NK-92 treated with Interleukin-12 subunit alpha and Interleukin-12 subunit beta, amount 100 ng/mL, for 24 hours (cell line): ENCODE measurements around the gene CCDC61.

ENCODE experiments used
- DNase-seq: peaks from one replicate; lab custom pipeline; 2025; lab: John Stamatoyannopoulos, UW

CCDC61 gene

DNA sequence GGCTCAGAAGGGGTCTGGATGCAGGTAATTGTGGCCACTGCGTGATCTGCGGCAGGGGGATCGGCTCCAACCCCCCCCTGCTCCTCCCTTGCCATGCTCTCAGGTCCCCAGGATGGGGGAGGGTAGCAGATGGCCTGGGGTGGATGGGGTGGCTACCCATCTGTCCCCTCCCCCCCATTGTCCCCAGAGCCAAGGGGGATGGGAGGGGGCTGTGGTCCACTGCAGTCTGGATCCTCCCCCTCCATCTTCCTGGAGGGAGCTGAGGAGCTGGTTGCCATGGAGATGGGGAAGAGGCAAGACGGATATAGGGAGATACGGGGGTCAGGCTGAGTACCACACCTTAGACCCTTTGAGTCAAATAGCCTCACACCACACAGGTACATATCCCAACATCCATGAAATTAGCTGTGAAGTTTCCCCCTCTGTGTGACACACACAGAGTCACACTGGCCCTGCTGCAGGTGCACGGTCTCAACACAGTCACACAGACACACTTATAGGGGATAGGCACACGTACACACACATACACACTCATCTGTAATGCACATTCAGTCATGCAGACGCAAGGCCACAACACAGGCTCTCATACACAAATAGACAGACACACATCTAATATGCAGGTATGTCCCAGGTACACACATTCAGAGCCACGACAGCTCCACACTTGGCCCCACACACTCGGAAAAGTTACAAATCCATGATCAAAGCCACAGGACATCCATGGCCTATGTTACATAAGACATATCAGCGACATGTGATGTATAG is 19.8 kb upstream of the CCDC61 start:
- DNase-seq: no peak

DNA sequence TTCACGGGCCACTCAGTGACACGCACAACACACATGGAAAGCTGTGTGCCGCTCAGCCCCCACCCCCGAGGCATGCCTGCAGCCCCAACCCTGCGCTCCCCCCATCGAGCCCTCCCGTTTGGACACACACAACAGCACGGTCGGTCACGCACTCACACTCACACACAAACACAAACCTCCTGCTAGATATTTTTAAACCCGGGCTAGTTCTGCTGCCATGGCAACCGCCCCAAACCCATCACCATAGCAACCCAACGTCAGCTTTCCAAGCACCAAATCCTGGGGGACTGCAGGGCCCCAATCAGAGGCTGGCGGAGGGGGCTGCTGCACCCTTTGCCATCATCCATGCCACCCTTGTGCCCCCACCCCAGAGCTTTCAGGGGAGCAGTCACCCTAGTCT is 19.1 kb upstream of the CCDC61 start:
- DNase-seq: no peak

GRCh38 chr19:45978156-45978555 is 17.1 kb upstream of the CCDC61 start:
- DNase-seq: no peak

- DNase-seq: no peak
Observed at GRCh38 chr19:45981350-45981749, 13.9 kb upstream of the CCDC61 start.

- no peak for DNase-seq
Observed at GRCh38 chr19:45985321-45985720, 9.9 kb upstream of the CCDC61 start.

DNA sequence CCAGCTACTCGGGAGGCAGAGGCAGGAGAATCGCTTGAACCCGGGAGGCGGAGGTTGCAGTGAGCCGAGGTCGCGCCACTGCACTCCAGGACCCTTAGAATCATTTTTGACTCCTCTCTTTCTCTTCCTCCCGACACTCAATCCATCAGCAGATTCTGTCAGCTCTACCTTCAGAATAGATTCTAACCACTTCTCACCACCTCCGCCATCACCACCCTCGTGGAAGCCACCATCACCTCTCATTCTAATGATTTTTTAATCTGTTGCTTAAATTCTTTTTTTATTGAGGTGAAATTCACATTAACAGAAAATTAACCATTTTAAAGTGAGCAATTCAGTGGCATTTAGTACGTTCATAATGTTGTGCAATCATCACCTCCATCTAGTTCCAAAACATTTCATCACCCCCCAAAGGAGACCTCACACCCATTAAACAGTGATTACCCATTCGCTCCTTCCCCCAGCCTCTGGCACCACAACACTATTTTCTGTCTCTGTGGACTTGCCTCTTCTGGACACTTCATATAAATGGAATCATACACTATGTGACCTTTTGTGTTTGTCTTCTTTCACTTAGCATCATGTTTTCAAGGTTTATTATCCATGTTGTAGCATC is 5.0 kb upstream of the CCDC61 start:
- no peak for DNase-seq

- no peak for DNase-seq
Observed at GRCh38 chr19:45994456-45994997, 740 bp upstream of the CCDC61 start.

DNA sequence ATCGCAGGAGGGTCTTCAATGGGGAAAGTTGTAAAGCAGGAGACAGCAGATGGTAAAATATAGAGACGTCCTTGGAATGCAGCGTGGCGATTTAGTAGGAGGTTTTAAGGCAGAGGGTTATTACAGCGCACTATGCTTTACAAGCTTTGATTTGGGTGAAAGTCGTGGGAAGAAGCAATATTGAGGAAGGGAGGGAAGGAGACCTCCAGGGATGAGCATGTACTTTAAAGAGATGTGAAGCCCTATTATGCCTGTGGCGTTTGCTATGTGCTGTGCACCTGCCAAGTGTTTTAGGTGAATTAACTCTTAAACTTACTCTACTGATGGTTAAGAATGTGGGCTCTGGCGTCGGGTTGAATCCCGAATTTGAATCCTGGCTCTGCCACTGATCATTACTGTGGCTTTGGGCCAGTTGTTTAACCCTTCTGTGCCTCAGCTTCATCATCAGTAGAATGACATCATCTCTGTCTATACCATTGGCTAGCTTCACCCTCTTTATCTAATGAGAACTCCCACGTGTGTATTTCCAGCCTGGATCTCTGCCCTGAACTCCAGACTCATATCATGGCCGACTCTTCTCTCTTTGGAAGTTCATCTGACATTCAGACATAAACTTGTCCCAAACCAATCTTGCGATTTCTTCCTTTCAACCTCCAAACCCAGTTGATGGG is 583 bp downstream of the CCDC61 start:
- DNase-seq: no peak

- DNase-seq: no peak
Observed at GRCh38 chr19:45996933-45997332, 1.7 kb downstream of the CCDC61 start.

DNA sequence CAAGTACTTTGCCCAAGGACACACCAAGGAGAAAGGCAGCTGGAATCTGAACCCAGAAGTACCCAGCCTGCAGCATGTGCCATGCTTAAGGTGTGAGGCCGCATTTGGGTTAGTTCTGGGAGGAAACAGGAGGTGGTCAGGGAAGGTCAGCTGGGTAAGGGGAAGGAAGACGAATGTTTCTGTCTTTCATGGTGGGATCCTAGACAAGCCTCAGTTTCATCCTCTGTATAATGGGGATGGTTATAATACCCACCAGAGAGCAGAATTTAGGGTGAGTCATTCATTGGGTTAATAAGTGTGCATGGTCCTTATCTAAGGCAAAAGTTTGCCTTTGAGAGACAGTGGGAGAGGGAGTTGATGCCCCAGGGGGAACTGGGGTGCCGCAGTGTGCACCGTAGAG is 3.6 kb downstream of the CCDC61 start:
- DNase-seq: no peak

DNA sequence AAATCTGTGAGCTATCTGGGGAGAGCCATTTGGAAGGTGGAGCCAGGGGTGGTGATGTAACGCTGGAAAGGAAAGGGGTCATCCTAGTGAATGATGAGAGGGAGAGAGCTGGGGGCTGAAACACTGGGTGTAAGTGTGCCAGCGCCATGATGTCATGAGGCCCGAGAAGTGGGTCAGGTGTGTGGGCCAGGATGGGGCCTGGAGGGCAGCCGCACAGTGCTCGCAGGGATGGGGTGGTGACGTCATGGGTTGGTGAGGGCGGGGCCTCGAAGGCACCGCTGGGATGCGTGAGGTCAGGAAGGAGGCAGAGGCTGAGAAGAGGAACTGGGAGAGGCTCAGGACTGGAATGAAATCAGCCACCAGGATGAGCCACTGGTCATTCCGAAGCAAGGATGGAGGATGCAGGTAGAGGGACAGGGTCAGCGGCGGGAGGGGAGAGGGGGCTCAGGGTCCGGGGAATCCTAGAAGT is 4.4 kb downstream of the CCDC61 start:
- no peak for DNase-seq

GRCh38 chr19:46000491-46001246 is 5.4 kb downstream of the CCDC61 start:
- no peak for DNase-seq

- DNase-seq: no peak
Observed at GRCh38 chr19:46002678-46003275, 7.5 kb downstream of the CCDC61 start.

DNA sequence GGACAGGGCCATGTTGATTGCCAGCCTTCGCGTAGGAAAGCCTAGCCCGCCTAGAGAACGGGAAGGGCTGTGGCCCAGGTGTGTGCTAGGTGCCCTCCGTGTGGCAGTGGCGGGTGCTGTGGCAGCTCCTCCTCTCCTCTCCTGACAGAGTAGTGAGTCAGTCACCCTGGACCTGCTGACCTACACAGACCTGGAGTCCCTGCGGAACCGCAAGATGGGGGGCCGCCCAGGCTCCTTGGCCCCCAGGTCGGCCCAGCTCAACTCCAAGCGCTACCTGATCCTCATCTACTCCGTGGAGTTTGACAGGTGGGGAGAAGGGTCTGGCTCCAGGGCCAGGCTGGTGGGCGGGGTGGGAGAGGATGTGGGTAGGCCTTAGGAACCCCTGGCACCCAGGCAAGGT is 11.1 kb downstream of the CCDC61 start:
- DNase-seq: no peak

GRCh38 chr19:46009530-46010510 is 14.6 kb downstream of the CCDC61 start:
- no peak for DNase-seq

- DNase-seq: no peak
Observed at GRCh38 chr19:46014534-46014933, 19.3 kb downstream of the CCDC61 start.

GRCh38 chr19:46014941-46015686 is 19.8 kb downstream of the CCDC61 start:
- DNase-seq: no peak

DNA sequence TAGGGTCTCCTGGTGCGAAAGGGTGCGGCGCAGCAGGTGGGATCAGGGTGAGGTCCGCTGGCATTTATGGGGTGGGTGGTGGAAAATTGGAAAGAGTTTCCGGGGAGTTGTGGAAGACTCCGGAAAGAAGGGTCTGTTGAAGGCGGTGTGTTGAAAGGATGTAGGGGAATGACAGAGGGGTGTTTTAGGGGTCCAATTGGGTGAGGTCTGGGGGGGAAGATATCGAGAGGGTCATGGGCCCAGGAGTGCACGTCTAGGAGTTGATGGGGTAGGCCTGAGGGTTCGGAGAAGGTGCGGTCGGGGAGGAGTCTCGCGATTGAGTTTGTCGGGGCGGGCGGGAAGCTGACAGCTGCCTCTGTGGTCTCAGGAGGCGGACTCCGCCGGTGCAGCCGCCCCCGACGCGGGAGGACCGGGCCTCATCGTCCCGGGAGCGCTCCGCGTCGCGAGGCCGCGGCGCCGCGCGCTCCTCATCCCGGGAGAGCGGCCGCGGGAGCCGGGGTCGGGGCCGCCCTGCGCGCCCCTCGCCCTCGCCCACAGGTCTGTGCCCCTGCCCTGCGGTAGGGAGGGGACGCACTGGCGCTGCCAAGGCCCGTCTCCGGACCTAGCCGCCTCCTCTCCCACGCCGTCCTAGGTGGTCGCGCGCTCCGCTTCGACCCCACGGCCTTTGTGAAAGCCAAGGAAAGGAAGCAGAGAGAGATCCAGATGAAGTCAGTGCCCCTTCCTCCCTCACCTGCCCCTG is 20.6 kb downstream of the CCDC61 start:
- DNase-seq: no peak
